Dedifferentiated amniotic fluid mesenchymal stem cell (primary cell): ENCODE measurements around the gene CBR4.
"Not testable (repeated sequence)": the region's sequence is repeated elsewhere in the genome, so short reads cannot be mapped to it uniquely, and the experiment has no call there.

Experiments used
- DNase-seq: peaks from one replicate; pipeline ENCODE4 v3.0.0-alpha.2; 2016; ENCODE audit errors: extremely low spot score

The CBR4 gene

GRCh38 chr4:168993714-168994510 is 16.1 kb downstream of the CBR4 start:
- DNase-seq = no peak

- DNase-seq = not testable (repeated sequence)
These were observed 17.0 kb downstream of the CBR4 start for GRCh38 chr4:168992952-168993482.

GRCh38 chr4:168981942-168982341 is 28.1 kb downstream of the CBR4 start:
- DNase-seq = no peak

GRCh38 chr4:168981460-168981859 is 28.6 kb downstream of the CBR4 start:
- DNase-seq = no peak

GRCh38 chr4:168979338-168979737 is 30.7 kb downstream of the CBR4 start:
- DNase-seq = no peak

- DNase-seq = no peak
These were observed 31.9 kb downstream of the CBR4 start for GRCh38 chr4:168978001-168978700.

- DNase-seq = no peak
These were observed 37.5 kb downstream of the CBR4 start for GRCh38 chr4:168972596-168972995.

DNA sequence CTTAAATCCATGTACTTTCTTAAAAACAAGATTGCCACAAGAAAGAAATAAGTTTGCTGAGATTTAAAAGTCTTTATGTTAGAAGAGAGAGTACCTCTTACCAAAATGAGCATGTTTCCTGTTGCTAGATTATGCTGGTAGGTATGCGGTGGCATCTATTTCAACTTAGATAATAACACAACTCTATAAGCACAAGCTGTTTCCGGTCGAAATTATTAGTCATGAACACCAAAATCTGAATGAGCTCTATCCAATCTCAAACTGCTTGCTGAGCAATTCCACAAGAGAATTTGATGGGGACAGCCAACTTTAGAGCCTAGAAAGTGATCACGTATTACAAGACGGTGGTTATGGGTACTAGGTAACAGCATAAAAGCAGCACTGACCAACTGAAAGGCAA is 49.3 kb downstream of the CBR4 start:
- no peak for DNase-seq

- DNase-seq = no peak
These were observed 54.4 kb downstream of the CBR4 start for GRCh38 chr4:168955674-168956073.

DNA sequence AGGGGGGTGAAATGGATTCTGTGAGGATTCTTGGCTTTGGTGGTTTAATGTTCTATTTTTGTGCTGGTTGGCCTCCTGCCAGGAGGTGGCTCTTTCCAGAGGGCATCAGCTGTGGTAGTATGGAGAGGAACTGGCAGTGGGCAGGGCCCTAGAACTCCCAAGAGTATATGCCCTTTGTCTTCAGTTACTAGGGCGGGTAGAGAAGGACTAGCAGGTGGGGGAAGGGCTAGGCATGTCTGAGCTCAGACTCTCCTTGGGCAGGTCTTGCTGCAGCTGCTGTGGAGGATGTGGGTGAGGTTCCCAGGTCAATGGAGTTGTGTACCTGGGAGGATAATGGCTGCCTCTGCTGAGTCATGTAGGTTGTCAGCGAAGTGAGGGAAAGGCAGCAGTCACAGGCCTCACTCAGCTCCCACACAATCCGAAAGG is 57.2 kb downstream of the CBR4 start:
- DNase-seq = not testable (repeated sequence)

DNA sequence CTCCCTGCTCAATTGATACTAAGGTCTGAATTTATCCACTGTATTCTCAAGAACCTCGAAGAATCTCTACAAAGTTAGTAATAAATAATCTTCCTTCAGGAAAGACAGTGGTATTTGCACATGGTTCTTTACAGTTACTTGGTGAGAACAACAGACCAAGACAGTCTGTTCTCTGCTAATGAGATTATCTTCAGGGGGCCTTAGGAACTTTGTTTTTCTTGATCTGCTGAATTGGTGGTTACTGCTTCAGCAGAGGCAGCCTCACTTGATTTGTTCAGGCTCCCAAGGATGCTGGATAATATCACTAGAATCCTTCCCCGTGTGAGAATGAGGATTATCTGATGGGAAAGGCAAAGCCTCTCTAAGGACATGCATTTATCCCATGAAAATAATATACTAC is 64.8 kb downstream of the CBR4 start:
- DNase-seq = no peak

DNA sequence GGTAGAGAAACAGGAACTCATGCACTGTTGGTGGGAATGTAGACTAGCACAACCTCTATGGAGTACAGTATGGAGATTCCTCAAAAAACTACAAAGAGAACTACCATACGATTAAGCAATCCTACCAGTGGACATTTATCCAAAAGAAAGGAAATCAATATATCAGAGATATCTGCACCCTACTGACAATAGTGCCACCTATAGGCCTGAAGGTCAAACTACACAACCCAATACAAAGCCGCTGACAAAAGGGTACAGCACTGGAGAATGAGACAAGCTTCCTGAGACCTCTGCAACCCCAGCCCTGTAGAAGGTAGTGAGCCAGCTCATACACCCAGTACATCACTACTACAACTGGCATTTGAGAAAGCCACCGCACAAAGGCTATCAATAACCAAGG is 67.1 kb downstream of the CBR4 start:
- DNase-seq = no peak
